ENCODE data around the gene ULK4.

The ULK4 gene

DNA sequence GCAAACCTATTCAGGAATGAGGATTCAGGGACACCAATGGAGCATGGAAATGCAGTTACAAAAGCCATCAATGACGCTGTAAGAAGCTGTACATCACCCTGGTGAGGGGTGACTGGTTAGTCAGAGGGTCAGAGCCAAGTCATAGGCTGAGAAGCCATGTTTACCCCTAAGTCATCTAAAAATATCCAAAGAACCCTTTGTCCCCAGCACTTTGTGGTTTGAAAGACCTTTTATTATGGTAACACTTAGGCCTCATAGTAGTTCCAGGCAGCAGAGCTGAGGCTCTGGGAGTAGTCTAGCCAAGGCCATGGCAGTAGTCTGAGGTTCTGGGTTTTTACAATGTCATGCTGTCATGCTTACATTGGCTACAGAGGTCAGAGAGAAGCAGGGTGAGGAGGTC is 631.4 kb downstream of the ULK4 start:
- H3K9me3 ChIP-seq (ENCODE audit: control insufficient read depth, low read length) = no peaks in the 10 kb centered on the region
- H3K27me3 ChIP-seq (ENCODE audit: control insufficient read depth, insufficient read depth, low read length) = no peaks in the 10 kb centered on the region
- H3K9ac ChIP-seq (ENCODE audit: low read length) = no peak overlapping the region
- H3K36me3 ChIP-seq (ENCODE audit: control insufficient read depth, insufficient read depth, low read length) = no peaks in the 10 kb centered on the region
- no peaks in the 10 kb centered on the region for H3K4me1 ChIP-seq (ENCODE audit: control insufficient read depth, insufficient read depth, low read length)
- no peak overlapping the region for H3K4me3 ChIP-seq (ENCODE audit: low read length)

DNA sequence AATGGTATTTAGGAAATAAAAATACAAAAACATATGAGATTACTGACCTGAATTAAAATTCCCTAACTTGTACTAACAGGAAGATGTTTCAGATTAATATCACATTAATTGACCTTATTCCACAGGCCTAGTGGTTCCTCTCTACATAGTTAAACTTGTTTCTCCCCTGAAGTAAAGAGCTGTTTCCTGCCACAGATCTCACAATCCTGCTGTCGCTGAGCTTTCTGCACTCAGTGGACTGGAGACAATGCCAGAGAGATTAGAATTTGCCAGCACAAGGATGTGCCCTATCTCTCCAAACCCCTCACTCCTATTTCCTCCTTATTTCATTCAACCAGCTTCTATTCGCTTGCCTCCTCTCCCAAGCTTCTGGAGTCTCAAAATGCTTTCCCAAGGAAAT is 632.0 kb downstream of the ULK4 start:
- no peak overlapping the region for H3K4me3 ChIP-seq (ENCODE audit: low read length)
- no peaks in the 10 kb centered on the region for H3K27me3 ChIP-seq (ENCODE audit: control insufficient read depth, insufficient read depth, low read length)
- H3K9me3 ChIP-seq (ENCODE audit: control insufficient read depth, low read length) = no peaks in the 10 kb centered on the region
- no peaks in the 10 kb centered on the region for H3K4me1 ChIP-seq (ENCODE audit: control insufficient read depth, insufficient read depth, low read length)
- H3K9ac ChIP-seq (ENCODE audit: low read length) = no peak overlapping the region
- no peaks in the 10 kb centered on the region for H3K36me3 ChIP-seq (ENCODE audit: control insufficient read depth, insufficient read depth, low read length)

DNA sequence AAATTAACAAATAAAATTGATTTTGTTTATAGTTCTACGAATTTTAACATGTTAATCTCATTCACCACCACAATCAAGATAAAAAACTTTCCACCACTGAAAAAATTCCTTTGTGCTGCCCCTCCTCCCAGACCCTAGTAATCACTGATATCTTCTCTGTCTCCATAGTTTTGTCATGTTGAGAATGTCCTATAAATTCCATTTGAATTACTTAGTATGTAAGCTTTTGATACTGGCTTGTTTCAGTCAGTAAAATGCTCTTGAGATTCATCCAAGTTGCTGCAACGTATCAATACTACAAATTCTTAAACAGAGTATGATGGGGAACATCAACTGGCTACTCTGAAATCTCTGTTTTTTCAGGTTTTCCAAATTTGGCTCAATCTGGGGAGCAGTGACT is 633.0 kb downstream of the ULK4 start:
- Histone ChIP-seq H3K4me1 (ENCODE audit: control insufficient read depth, insufficient read depth, low read length) (no peaks in the 10 kb centered on the region), H3K36me3 (ENCODE audit: control insufficient read depth, insufficient read depth, low read length) (no peaks in the 10 kb centered on the region), H3K4me3 (ENCODE audit: low read length) (no peak overlapping the region), H3K9ac (ENCODE audit: low read length) (no peak overlapping the region), H3K9me3 (ENCODE audit: control insufficient read depth, low read length) (no peaks in the 10 kb centered on the region), H3K27me3 (ENCODE audit: control insufficient read depth, insufficient read depth, low read length) (no peaks in the 10 kb centered on the region)

GRCh38 chr3:41327718-41328117 is 634.2 kb downstream of the ULK4 start:
- H3K36me3 ChIP-seq (ENCODE audit: control insufficient read depth, insufficient read depth, low read length) = no peaks in the 10 kb centered on the region
- H3K9me3 ChIP-seq (ENCODE audit: control insufficient read depth, low read length) = no peaks in the 10 kb centered on the region
- no peaks in the 10 kb centered on the region for H3K4me1 ChIP-seq (ENCODE audit: control insufficient read depth, insufficient read depth, low read length)
- H3K27me3 ChIP-seq (ENCODE audit: control insufficient read depth, insufficient read depth, low read length) = no peaks in the 10 kb centered on the region
- H3K4me3 ChIP-seq (ENCODE audit: low read length) = no peak overlapping the region
- no peak overlapping the region for H3K9ac ChIP-seq (ENCODE audit: low read length)

GRCh38 chr3:41324156-41324475 is 637.8 kb downstream of the ULK4 start:
- Histone ChIP-seq H3K9ac (ENCODE audit: low read length) (no peak overlapping the region), H3K9me3 (ENCODE audit: control insufficient read depth, low read length) (no peaks in the 10 kb centered on the region), H3K4me1 (ENCODE audit: control insufficient read depth, insufficient read depth, low read length) (no peaks in the 10 kb centered on the region), H3K36me3 (ENCODE audit: control insufficient read depth, insufficient read depth, low read length) (no peaks in the 10 kb centered on the region), H3K27me3 (ENCODE audit: control insufficient read depth, insufficient read depth, low read length) (no peaks in the 10 kb centered on the region), H3K4me3 (ENCODE audit: low read length) (no peak overlapping the region)

GRCh38 chr3:41323467-41324155 is 638.3 kb downstream of the ULK4 start:
- Histone ChIP-seq H3K36me3 (ENCODE audit: control insufficient read depth, insufficient read depth, low read length) (no peaks in the 10 kb centered on the region), H3K9me3 (ENCODE audit: control insufficient read depth, low read length) (no peaks in the 10 kb centered on the region), H3K27me3 (ENCODE audit: control insufficient read depth, insufficient read depth, low read length) (no peaks in the 10 kb centered on the region), H3K9ac (ENCODE audit: low read length) (no peak overlapping the region), H3K4me1 (ENCODE audit: control insufficient read depth, insufficient read depth, low read length) (no peaks in the 10 kb centered on the region), H3K4me3 (ENCODE audit: low read length) (no peak overlapping the region)

DNA sequence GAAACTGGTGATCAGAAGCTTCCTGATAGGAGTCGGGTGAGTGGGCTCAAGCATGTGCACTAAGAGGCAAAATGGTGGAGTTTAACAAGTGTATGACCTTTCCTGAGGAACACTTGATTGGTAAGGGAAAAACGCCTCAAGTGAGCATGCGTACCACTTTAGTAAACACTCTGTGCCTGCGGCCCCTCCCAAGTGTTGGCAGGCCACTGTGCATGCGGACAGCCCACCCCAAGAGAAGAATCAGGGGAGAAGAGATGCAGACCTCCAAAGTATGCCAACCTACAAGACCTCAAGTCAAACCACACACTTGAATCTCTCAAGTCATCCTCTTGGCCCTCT is 640.3 kb downstream of the ULK4 start:
- no peak overlapping the region for H3K9ac ChIP-seq (ENCODE audit: low read length)
- no peaks in the 10 kb centered on the region for H3K4me1 ChIP-seq (ENCODE audit: control insufficient read depth, insufficient read depth, low read length)
- H3K4me3 ChIP-seq (ENCODE audit: low read length) = no peak overlapping the region
- H3K9me3 ChIP-seq (ENCODE audit: control insufficient read depth, low read length) = no peaks in the 10 kb centered on the region
- no peaks in the 10 kb centered on the region for H3K27me3 ChIP-seq (ENCODE audit: control insufficient read depth, insufficient read depth, low read length)
- no peaks in the 10 kb centered on the region for H3K36me3 ChIP-seq (ENCODE audit: control insufficient read depth, insufficient read depth, low read length)

- no peaks in the 10 kb centered on the region for H3K4me1 ChIP-seq (ENCODE audit: control insufficient read depth, insufficient read depth, low read length)
- H3K9me3 ChIP-seq (ENCODE audit: control insufficient read depth, low read length) = no peaks in the 10 kb centered on the region
- no peak overlapping the region for H3K4me3 ChIP-seq (ENCODE audit: low read length)
- no peaks in the 10 kb centered on the region for H3K36me3 ChIP-seq (ENCODE audit: control insufficient read depth, insufficient read depth, low read length)
- no peaks in the 10 kb centered on the region for H3K27me3 ChIP-seq (ENCODE audit: control insufficient read depth, insufficient read depth, low read length)
- H3K9ac ChIP-seq (ENCODE audit: low read length) = no peak overlapping the region
Observed at GRCh38 chr3:41320953-41321641, 640.8 kb downstream of the ULK4 start.

- H3K27me3 ChIP-seq (ENCODE audit: control insufficient read depth, insufficient read depth, low read length) = no peaks in the 10 kb centered on the region
Observed at GRCh38 chr3:41318520-41318919, 643.4 kb downstream of the ULK4 start.

DNA sequence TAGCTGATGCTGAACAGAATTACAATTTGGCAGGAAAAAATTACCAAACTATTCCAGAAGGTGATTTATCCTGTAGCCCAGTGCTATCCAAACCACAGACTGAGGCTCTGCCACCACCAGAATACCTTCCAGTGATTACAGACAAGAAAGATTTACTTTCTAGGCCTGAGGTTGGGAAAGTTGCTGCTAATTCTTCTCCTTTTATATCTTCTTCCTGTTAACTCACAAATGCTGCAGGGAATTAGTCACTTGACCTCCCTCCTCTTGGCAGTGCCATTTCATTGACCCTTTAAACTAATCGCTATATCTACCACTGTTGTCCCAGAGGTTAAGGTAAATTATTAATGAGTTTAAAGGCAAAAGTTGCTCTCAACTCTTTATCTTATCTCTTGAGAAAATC is 644.2 kb downstream of the ULK4 start:
- no peaks in the 10 kb centered on the region for H3K36me3 ChIP-seq (ENCODE audit: control insufficient read depth, insufficient read depth, low read length)
- H3K4me3 ChIP-seq (ENCODE audit: low read length) = no peak overlapping the region
- H3K27me3 ChIP-seq (ENCODE audit: control insufficient read depth, insufficient read depth, low read length) = no peaks in the 10 kb centered on the region

More at GRCh38 chr3:41318520-41318919, 643.4 kb downstream of the ULK4 start:
- Histone ChIP-seq H3K36me3 (ENCODE audit: control insufficient read depth, insufficient read depth, low read length) (no peaks in the 10 kb centered on the region), H3K9me3 (ENCODE audit: control insufficient read depth, low read length) (no peaks in the 10 kb centered on the region), H3K9ac (ENCODE audit: low read length) (no peak overlapping the region), H3K4me1 (ENCODE audit: control insufficient read depth, insufficient read depth, low read length) (no peaks in the 10 kb centered on the region), H3K4me3 (ENCODE audit: low read length) (no peak overlapping the region)

GRCh38 chr3:41317298-41317697 is 644.6 kb downstream of the ULK4 start:
- no peaks in the 10 kb centered on the region for H3K4me1 ChIP-seq (ENCODE audit: control insufficient read depth, insufficient read depth, low read length)
- H3K9ac ChIP-seq (ENCODE audit: low read length) = no peak overlapping the region
- H3K4me3 ChIP-seq (ENCODE audit: low read length) = no peak overlapping the region
- H3K27me3 ChIP-seq (ENCODE audit: control insufficient read depth, insufficient read depth, low read length) = no peaks in the 10 kb centered on the region
- no peaks in the 10 kb centered on the region for H3K9me3 ChIP-seq (ENCODE audit: control insufficient read depth, low read length)
- H3K36me3 ChIP-seq (ENCODE audit: control insufficient read depth, insufficient read depth, low read length) = no peaks in the 10 kb centered on the region

More for the DNA sequence above, 644.2 kb downstream of the ULK4 start:
- no peaks in the 10 kb centered on the region for H3K9me3 ChIP-seq (ENCODE audit: control insufficient read depth, low read length)
- H3K4me1 ChIP-seq (ENCODE audit: control insufficient read depth, insufficient read depth, low read length) = no peaks in the 10 kb centered on the region
- no peak overlapping the region for H3K9ac ChIP-seq (ENCODE audit: low read length)

DNA sequence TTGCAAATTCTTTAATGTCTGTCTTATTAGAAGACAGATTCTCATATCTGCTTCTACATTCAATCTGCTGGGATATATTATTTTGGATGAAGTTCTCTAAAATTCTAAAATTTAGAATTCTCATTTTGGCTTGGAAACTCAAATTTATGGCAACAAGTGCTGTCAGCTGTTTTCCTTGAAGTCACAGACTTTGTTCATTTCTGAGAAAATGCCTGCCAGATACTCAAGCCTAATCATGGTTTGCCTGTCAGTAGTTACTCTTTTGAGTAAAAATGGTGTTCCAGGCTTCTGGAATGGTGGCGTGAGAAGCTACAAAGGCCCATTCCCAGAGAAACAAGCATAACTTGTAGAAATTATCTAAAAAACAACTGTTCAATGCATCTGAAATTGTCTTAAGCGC is 646.8 kb downstream of the ULK4 start:
- no peaks in the 10 kb centered on the region for H3K4me1 ChIP-seq (ENCODE audit: control insufficient read depth, insufficient read depth, low read length)
- H3K4me3 ChIP-seq (ENCODE audit: low read length) = no peak overlapping the region
- no peaks in the 10 kb centered on the region for H3K9me3 ChIP-seq (ENCODE audit: control insufficient read depth, low read length)
- H3K36me3 ChIP-seq (ENCODE audit: control insufficient read depth, insufficient read depth, low read length) = no peaks in the 10 kb centered on the region
- no peak overlapping the region for H3K9ac ChIP-seq (ENCODE audit: low read length)
- no peaks in the 10 kb centered on the region for H3K27me3 ChIP-seq (ENCODE audit: control insufficient read depth, insufficient read depth, low read length)

DNA sequence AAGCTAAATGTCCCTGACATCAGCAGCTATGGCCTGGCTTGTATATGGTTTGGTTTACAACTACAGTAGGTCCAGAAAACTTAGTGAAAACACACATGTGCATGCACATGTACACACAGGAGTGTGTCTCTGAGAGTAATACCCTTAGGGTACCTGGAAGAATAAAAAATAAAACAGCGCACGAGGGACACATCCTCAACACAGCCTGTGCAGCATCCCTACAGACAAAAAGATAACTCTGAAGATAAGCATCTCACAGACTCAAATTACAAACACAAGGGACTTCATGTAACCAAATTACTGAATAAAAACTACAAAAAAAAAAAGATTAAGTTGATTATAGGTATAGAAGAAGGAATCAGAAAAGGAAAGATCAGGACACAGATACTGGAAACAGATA is 653.8 kb downstream of the ULK4 start:
- H3K36me3 ChIP-seq (ENCODE audit: control insufficient read depth, insufficient read depth, low read length) = no peaks in the 10 kb centered on the region
- H3K4me3 ChIP-seq (ENCODE audit: low read length) = no peak overlapping the region
- H3K9ac ChIP-seq (ENCODE audit: low read length) = no peak overlapping the region
- H3K4me1 ChIP-seq (ENCODE audit: control insufficient read depth, insufficient read depth, low read length) = no peaks in the 10 kb centered on the region
- no peaks in the 10 kb centered on the region for H3K9me3 ChIP-seq (ENCODE audit: control insufficient read depth, low read length)
- no peaks in the 10 kb centered on the region for H3K27me3 ChIP-seq (ENCODE audit: control insufficient read depth, insufficient read depth, low read length)
